IMR-90 (cell line): ENCODE data around the gene SBNO1.

Source experiments
- CEBPB ChIP-seq: IDR thresholded peaks from 2 replicates; pipeline ENCODE4 v1.6.1; 2012; ENCODE audit warnings: low read depth, low read length, improper control_type of control experiment
- CTCF ChIP-seq: conservative IDR thresholded peaks from 2 replicates; pipeline ENCODE4 v1.5.1; 2012; ENCODE audit warnings: mild to moderate bottlenecking, low read depth, low read length, improper control_type of control experiment
- ELK1 ChIP-seq: fragments of 150-350 bp; IDR thresholded peaks from 2 replicates; pipeline ENCODE4 v1.6.1; 2016; ENCODE audit warnings: low read depth, mild to moderate bottlenecking, low read length, moderate library complexity, borderline replicate concordance
- MAFK ChIP-seq: IDR thresholded peaks from 2 replicates; pipeline ENCODE4 v1.6.1; 2012; ENCODE audit warnings: low read depth, low read length, improper control_type of control experiment
- MAZ ChIP-seq: IDR thresholded peaks from 2 replicates; pipeline ENCODE4 v1.6.1; 2012; ENCODE audit warnings: low read depth, mild to moderate bottlenecking, low read length, improper control_type of control experiment, moderate library complexity, borderline replicate concordance
- MXI1 ChIP-seq: IDR thresholded peaks from 2 replicates; pipeline ENCODE4 v1.6.1; 2012; ENCODE audit warnings: low read depth, mild to moderate bottlenecking, low read length, moderate library complexity, borderline replicate concordance
- POLR2A ChIP-seq: IDR thresholded peaks from 2 replicates; pipeline ENCODE4 v1.6.1; 2012; ENCODE audit warnings: mild to moderate bottlenecking, low read depth, low read length
- RCOR1 ChIP-seq: IDR thresholded peaks from 2 replicates; pipeline ENCODE4 v1.6.1; 2012; ENCODE audit warnings: mild to moderate bottlenecking, low read length, improper control_type of control experiment; ENCODE audit not compliant: insufficient replicate concordance
- SMC3 ChIP-seq: fragments of 150-350 bp; IDR thresholded peaks from 2 replicates; pipeline ENCODE4 v1.6.1; 2016; ENCODE audit warnings: low read depth, mild to moderate bottlenecking, antibody characterized with exemption, low read length, moderate library complexity

GRCh38 chr12:123382684-123383083 is 18.0 kb upstream of the SBNO1 start:
- no peak for TF ChIP-seq CEBPB
- TF ChIP-seq CTCF: no peak
- TF ChIP-seq POLR2A: no peak
- no peak for TF ChIP-seq ELK1
- TF ChIP-seq MAZ: no peak
- TF ChIP-seq RCOR1: no peak
- no peak for TF ChIP-seq MXI1
- no peak for TF ChIP-seq SMC3
- no peak for TF ChIP-seq MAFK
